H1 (cell line): ENCODE measurements around the gene TDRD9. TPM values are rescaled to one million over a fixed set of nuclear protein-coding genes. Genes with fewer than 3 reads are reported as not detected.

Source experiments
- CTCF ChIA-PET: fragments of 300-600 bp; sonication (Branson Sonifier 250); formaldehyde crosslinking; loops from one replicate; lab custom pipeline; 2021; ENCODE audit not compliant: partially characterized antibody; lab: Charles Lee
- POLR2A ChIA-PET: fragments of 300-600 bp; sonication (Branson Sonifier 250); formaldehyde crosslinking; loops from one replicate; lab custom pipeline; 2021; ENCODE audit warnings: inconsistent platforms; ENCODE audit not compliant: partially characterized antibody; lab: Charles Lee
- DNase-seq, 2 experiments: peaks; one replicate each; pipeline versions ENCODE4 v3.0.0 to v3.0.0-alpha.2; 2010 to 2022; ENCODE audit warnings: low spot score in 2 of 2, low read depth in 1 of 2, mixed read lengths in 1 of 2
- FAIRE-seq: peaks from 2 replicates; lab custom pipeline; 2011; peaks lifted over from hg19 to GRCh38; lab: Jason Lieb, UNC
- H2AFZ ChIP-seq: 2 replicates; pipeline ENCODE4 v1.8.1; 2012; ENCODE audit warnings: low read length, inconsistent platforms
- H2AK5ac ChIP-seq: 2 replicates; pipeline ENCODE4 v1.6.1; 2013; ENCODE audit warnings: low read depth, low read length
- H2BK120ac ChIP-seq: replicated peaks from 2 replicates; pipeline ENCODE3; 2013; ENCODE audit warnings: low read depth, low read length, inconsistent platforms
- H2BK12ac ChIP-seq: 2 replicates; pipeline ENCODE4 v1.6.1; 2013; ENCODE audit warnings: low read depth, low read length
- H2BK15ac ChIP-seq: 2 replicates; pipeline ENCODE4 v1.6.1; 2013; ENCODE audit warnings: low read length
- H2BK20ac ChIP-seq: 2 replicates; pipeline ENCODE4 v1.6.1; 2013; ENCODE audit warnings: low read length
- H2BK5ac ChIP-seq: 2 replicates; pipeline ENCODE4 v1.6.1; 2013; ENCODE audit warnings: low read depth, low read length
- H3K14ac ChIP-seq: 2 replicates; pipeline ENCODE4 v1.6.1; 2013; ENCODE audit warnings: inconsistent platforms; ENCODE audit not compliant: insufficient read length
- H3K18ac ChIP-seq: 2 replicates; pipeline ENCODE4 v1.6.1; 2013; ENCODE audit warnings: low read length; ENCODE audit errors: extremely low read depth
- H3K23ac ChIP-seq: 2 replicates; pipeline ENCODE4 v1.6.1; 2013; ENCODE audit warnings: inconsistent platforms; ENCODE audit not compliant: insufficient read length
- H3K23me2 ChIP-seq: 2 replicates; pipeline ENCODE4 v1.6.1; 2013; ENCODE audit warnings: low read depth, low read length
- H3K27ac ChIP-seq: 2 replicates; pipeline ENCODE4 v1.6.1; 2011; ENCODE audit warnings: low read depth, low read length, inconsistent platforms
- H3K27me3 ChIP-seq, 4 experiments: replicated peaks in 1 of 4; 1 replicate in 1 of 4; 2 replicates in 3 of 4; pipeline versions ENCODE4 v1.6.1 to v1.8.1; 2011 to 2013; ENCODE audit warnings: low read length in 3 of 4, mild to moderate bottlenecking in 3 of 4, inconsistent platforms in 2 of 4, mixed read lengths in 2 of 4, moderate library complexity in 1 of 4; ENCODE audit not compliant: control insufficient read depth in 3 of 4, insufficient read depth in 3 of 4; ENCODE audit errors: extremely low read depth in 1 of 4
- H3K36me3 ChIP-seq, 4 experiments: 2 replicates each; pipeline versions ENCODE4 v1.6.1 to v1.8.1; 2011 to 2013; ENCODE audit warnings: mild to moderate bottlenecking in 4 of 4, low read length in 3 of 4, moderate library complexity in 2 of 4, control low read depth in 1 of 4, inconsistent platforms in 1 of 4; ENCODE audit not compliant: insufficient read depth in 4 of 4, control insufficient read depth in 2 of 4
- H3K4ac ChIP-seq: replicated peaks from 2 replicates; pipeline ENCODE3; 2013; ENCODE audit warnings: low read length, low read depth, mixed read lengths, inconsistent platforms; ENCODE audit not compliant: insufficient read length
- H3K4me1 ChIP-seq, 4 experiments: replicated peaks in 1 of 4; 1 replicate in 1 of 4; 2 replicates in 3 of 4; pipeline versions ENCODE4 v1.6.1 to v1.8.1; 2011 to 2013; ENCODE audit warnings: low read length in 3 of 4, inconsistent platforms in 2 of 4, mixed read lengths in 1 of 4; ENCODE audit not compliant: insufficient read depth in 4 of 4, control insufficient read depth in 3 of 4
- H3K4me2 ChIP-seq, 2 experiments: 2 replicates each; pipeline versions ENCODE4 v1.6.1 to v1.8.1; 2011 to 2013; ENCODE audit warnings: low read depth in 2 of 2, low read length in 2 of 2, control low read depth in 1 of 2, inconsistent platforms in 1 of 2, mild to moderate bottlenecking in 1 of 2; ENCODE audit not compliant: insufficient read depth in 1 of 2
- H3K4me3 ChIP-seq, 4 experiments: fragments of 200-600, 300-600 bp in 1 of 4; sonication (generic), shearing (Covaris generic), sonication (Bioruptor Twin) in 1 of 4; 2 replicates each; pipeline versions ENCODE4 v1.5.1 to v1.8.1; 2011 to 2016; ENCODE audit warnings: low read length in 4 of 4, low read depth in 3 of 4, control low read depth in 2 of 4, inconsistent platforms in 2 of 4, mild to moderate bottlenecking in 2 of 4, mixed read lengths in 1 of 4, moderate library complexity in 1 of 4; ENCODE audit not compliant: insufficient read depth in 2 of 4; ENCODE audit errors: extremely low read depth in 1 of 4
- H3K56ac ChIP-seq: replicated peaks from 2 replicates; pipeline ENCODE3; 2013; ENCODE audit warnings: low read depth, mild to moderate bottlenecking, mixed read lengths, low read length, inconsistent platforms; ENCODE audit not compliant: insufficient read length
- H3K79me1 ChIP-seq: 2 replicates; pipeline ENCODE4 v1.6.1; 2013; ENCODE audit warnings: low read depth, low read length, control low read depth
- H3K79me2 ChIP-seq, 2 experiments: 2 replicates each; pipeline versions ENCODE4 v1.6.1 to v1.8.1; 2012 to 2013; ENCODE audit warnings: low read length in 2 of 2, mild to moderate bottlenecking in 2 of 2, inconsistent platforms in 1 of 2; ENCODE audit not compliant: insufficient read depth in 2 of 2, control insufficient read depth in 1 of 2
- H3K9ac ChIP-seq, 4 experiments: replicated peaks in 1 of 4; 1 replicate in 1 of 4; 2 replicates in 3 of 4; pipeline versions ENCODE4 v1.6.1 to v1.8.1; 2011 to 2013; ENCODE audit warnings: low read depth in 3 of 4, low read length in 3 of 4, control low read depth in 2 of 4, mild to moderate bottlenecking in 2 of 4, moderate library complexity in 2 of 4, inconsistent platforms in 1 of 4; ENCODE audit errors: extremely low read depth in 1 of 4
- H3K9me3 ChIP-seq, 2 experiments: 2 replicates each; pipeline versions ENCODE4 v1.6.1 to v1.8.1; 2012 to 2013; ENCODE audit warnings: mild to moderate bottlenecking in 2 of 2, moderate library complexity in 2 of 2, control low read depth in 1 of 2, inconsistent platforms in 1 of 2, low read depth in 1 of 2, low read length in 1 of 2, mixed read lengths in 1 of 2; ENCODE audit not compliant: insufficient read depth in 2 of 2
- H4K20me1 ChIP-seq, 2 experiments: replicated peaks in 1 of 2; 2 replicates each; pipeline versions ENCODE3 to v1.8.1; 2011 to 2013; ENCODE audit warnings: inconsistent platforms in 2 of 2, low read length in 2 of 2, mild to moderate bottlenecking in 1 of 2; ENCODE audit not compliant: insufficient read depth in 2 of 2, control insufficient read depth in 1 of 2
- H4K5ac ChIP-seq: 2 replicates; pipeline ENCODE4 v1.6.1; 2013; ENCODE audit warnings: low read length, low read depth, mixed read lengths, inconsistent platforms; ENCODE audit not compliant: insufficient read length
- H4K8ac ChIP-seq: 2 replicates; pipeline ENCODE4 v1.8.0; 2013; ENCODE audit warnings: mild to moderate bottlenecking, moderate library complexity, low read length, inconsistent platforms; ENCODE audit not compliant: insufficient read depth; ENCODE audit errors: extremely low read depth
- H4K91ac ChIP-seq: replicated peaks from 2 replicates; pipeline ENCODE3; 2013; ENCODE audit warnings: low read length, mixed read lengths, inconsistent platforms; ENCODE audit not compliant: insufficient read length
- ASH2L ChIP-seq: fragments of 200-600, 300-600 bp; sonication (generic); IDR thresholded peaks from one replicate; pipeline ENCODE4 v1.7.1; 2017; ENCODE audit warnings: low read length
- FOSL1 ChIP-seq: IDR thresholded peaks from 2 replicates; pipeline ENCODE4 v1.6.1; 2011; ENCODE audit warnings: mild to moderate bottlenecking, low read depth, low read length, moderate library complexity; ENCODE audit not compliant: insufficient read depth
- GABPA ChIP-seq: IDR thresholded peaks from 2 replicates; pipeline ENCODE4 v1.6.1; 2011; ENCODE audit warnings: mild to moderate bottlenecking, low read length, moderate library complexity, borderline replicate concordance; ENCODE audit not compliant: insufficient read depth
- RXRA ChIP-seq: IDR thresholded peaks from 2 replicates; pipeline ENCODE4 v1.6.1; 2011; ENCODE audit warnings: low read depth, mild to moderate bottlenecking, low read length, moderate library complexity; ENCODE audit not compliant: insufficient read depth
- TAF7 ChIP-seq: optimal IDR thresholded peaks from 2 replicates; pipeline ENCODE3; 2011; ENCODE audit warnings: low read depth, mild to moderate bottlenecking, inconsistent platforms, low read length, moderate library complexity, borderline replicate concordance
- TCF12 ChIP-seq: IDR thresholded peaks from 2 replicates; pipeline ENCODE4 v1.6.1; 2011; ENCODE audit warnings: low read depth, mild to moderate bottlenecking, low read length
- WGBS, 2 experiments: shearing (Covaris generic) in 1 of 2; methylation state at CpG; one replicate each; pipeline versions ENCODE4 v1.1.6 to v1.1.7; 2013 to 2015; ENCODE audit warnings: low lambda C conversion rate in 2 of 2, mixed read lengths in 2 of 2, inconsistent platforms in 1 of 2, low coverage in 1 of 2, missing lambda C conversion rate in 1 of 2; ENCODE audit not compliant: insufficient replicate concordance in 2 of 2, insufficient coverage in 1 of 2, insufficient read length in 1 of 2; ENCODE audit errors: extremely low coverage in 1 of 2, missing lambda C conversion rate in 1 of 2; 5-methylcytosine and 5-hydroxymethylcytosine counted together
- polyA plus RNA-seq, 7 experiments: library from polyadenylated mRNA; depleted of rRNA in 3 of 7; stranded (reverse) in 5 of 7; unstranded in 2 of 7; fragments of >200 nt in 5 of 7; fragments of 200-250 nt in 2 of 7; gene quantifications; 1 replicate in 5 of 7; 2 replicates in 1 of 7; 4 replicates in 1 of 7; pipeline versions ENCODE4 v1.2.1 to v1.2.3, GENCODE V29; 2011 to 2013; ENCODE audit warnings: missing spikeins in 2 of 7, mixed read lengths in 2 of 7
- total RNA-seq: library from RNA; stranded (reverse); fragmentation: NEBNext Ultra II Directional; extraction: Animal tissue kit (Norgen Biotek cat#: 25700); gene quantifications from 2 replicates; pipeline ENCODE4 v1.2.1, GENCODE V29; 2021

TDRD9 gene
- total and polyA plus RNA-seq, 2 of the 8 experiments (the other 6 are each of a cell fraction or from before 2014, with no cell fraction given) = not detected

- H2BK5ac ChIP-seq = no peak overlapping the region
- H3K4me3 ChIP-seq = no peak overlapping the region
- H3K36me3 ChIP-seq = no peaks in the 10 kb centered on the region
- no peak overlapping the region for H3K27ac ChIP-seq
- H2BK15ac ChIP-seq = no peak overlapping the region
- FAIRE-seq = no peak
- H3K9me3 ChIP-seq = peaks cover 14 to 22% of the 10 kb centered on the region in 2 experiments
- H2BK120ac ChIP-seq = no peak overlapping the region
- no peak overlapping the region for H2BK20ac ChIP-seq
- TF ChIP-seq TAF7 (no peak), ASH2L (no peak), GABPA (no peak), TCF12 (no peak), RXRA (no peak), FOSL1 (no peak)
- H3K79me2 ChIP-seq = no peaks in the 10 kb centered on the region
- no peaks in the 10 kb centered on the region for H3K79me1 ChIP-seq
- H3K56ac ChIP-seq = no peak overlapping the region
- no peak overlapping the region for H4K5ac ChIP-seq
- no peaks in the 10 kb centered on the region for H3K27me3 ChIP-seq
- no peak overlapping the region for H2AFZ ChIP-seq
- no peak overlapping the region for H2AK5ac ChIP-seq
- H2BK12ac ChIP-seq = no peak overlapping the region
- no peak overlapping the region for H3K4me2 ChIP-seq
- no peak for DNase-seq
- no peak overlapping the region for H4K91ac ChIP-seq
- no peak overlapping the region for H3K14ac ChIP-seq
- no peaks in the 10 kb centered on the region for H3K4me1 ChIP-seq
- 88% methylated on average over 5 of the region's 5 CpGs; no CpG with 5 or more reads in 1 of the 2 experiments for WGBS, 2 experiments
- no peak overlapping the region for H3K9ac ChIP-seq
- CTCF ChIA-PET = interaction anchor here (0.6 to 0.8 kb wide), 2 partner anchors 12 to 250 kb away, joined by 4 read pairs; no protein-coding TSS in a partner anchor
- POLR2A ChIA-PET = no interaction called here
- no peak overlapping the region for H3K18ac ChIP-seq
- H3K23me2 ChIP-seq = no peaks in the 10 kb centered on the region
- no peak overlapping the region for H3K23ac ChIP-seq
- H4K20me1 ChIP-seq = no peaks in the 10 kb centered on the region
- H4K8ac ChIP-seq = no peak overlapping the region
- H3K4ac ChIP-seq = no peak overlapping the region
These were observed 138.0 kb downstream of the TDRD9 start for GRCh38 chr14:104066279-104066678.
